GM06990 (cell line): ENCODE data around the gene TMEM134.

Source experiments
- DNase-seq: peaks from one replicate; pipeline ENCODE4 v3.0.0-alpha.2; 2011; ENCODE audit not compliant: insufficient read length; ENCODE audit errors: extremely low read depth
- H3K27me3 ChIP-seq: replicated peaks from 2 replicates; pipeline ENCODE4 v1.6.0; 2011; ENCODE audit warnings: low read length; ENCODE audit not compliant: control insufficient read depth, insufficient read depth
- H3K36me3 ChIP-seq: 2 replicates; pipeline ENCODE4 v1.5.1; 2011; ENCODE audit warnings: low read length; ENCODE audit not compliant: control insufficient read depth, insufficient read depth
- H3K4me3 ChIP-seq: replicated peaks from 2 replicates; pipeline ENCODE4 v1.5.1; 2011; ENCODE audit warnings: low read depth, mild to moderate bottlenecking, control low read depth, low read length
- CTCF ChIP-seq: IDR thresholded peaks from 2 replicates; pipeline ENCODE4 v1.5.1; 2011; ENCODE audit warnings: low read length, control low read depth, mild to moderate bottlenecking, inconsistent platforms; ENCODE audit not compliant: insufficient read depth, poor library complexity, severe bottlenecking

TMEM134 gene

DNA sequence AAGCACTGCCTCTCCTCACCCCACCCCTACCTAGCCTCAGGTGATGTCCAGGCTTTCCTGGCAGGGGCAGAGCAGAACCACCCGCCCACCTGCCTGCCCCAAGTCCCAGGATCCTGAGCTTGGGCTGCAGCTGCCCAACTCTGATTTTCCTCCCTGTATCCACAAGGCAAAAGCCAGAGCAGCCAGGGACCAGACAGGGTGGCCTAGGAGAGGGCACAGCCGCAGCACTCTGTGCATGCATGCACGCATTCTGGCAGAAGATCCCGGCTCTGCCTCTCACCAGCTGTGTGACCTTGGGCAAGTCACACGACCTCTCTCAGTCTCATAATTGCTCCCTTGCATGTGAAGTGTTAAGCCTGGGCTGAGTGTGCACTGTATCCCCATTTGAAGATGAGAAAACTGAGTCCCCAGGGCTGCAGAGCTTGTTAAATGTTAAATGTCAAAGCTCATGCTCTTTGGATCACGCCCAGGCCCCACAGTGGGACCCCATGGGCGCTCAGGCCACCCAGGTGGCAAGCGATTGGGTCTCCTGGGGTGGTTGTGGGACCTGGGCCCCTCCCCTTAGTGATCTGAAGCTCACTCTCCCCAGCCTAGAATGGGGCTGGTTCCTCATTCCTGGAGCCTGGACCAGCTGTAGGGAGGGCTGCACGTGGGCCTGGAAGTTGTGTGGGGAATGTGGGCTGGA lies 56.4 kb downstream of the TMEM134 start:
- H3K27me3 ChIP-seq = no peaks in the 10 kb centered on the region; the same call in 1 of the 2 replicates

DNA sequence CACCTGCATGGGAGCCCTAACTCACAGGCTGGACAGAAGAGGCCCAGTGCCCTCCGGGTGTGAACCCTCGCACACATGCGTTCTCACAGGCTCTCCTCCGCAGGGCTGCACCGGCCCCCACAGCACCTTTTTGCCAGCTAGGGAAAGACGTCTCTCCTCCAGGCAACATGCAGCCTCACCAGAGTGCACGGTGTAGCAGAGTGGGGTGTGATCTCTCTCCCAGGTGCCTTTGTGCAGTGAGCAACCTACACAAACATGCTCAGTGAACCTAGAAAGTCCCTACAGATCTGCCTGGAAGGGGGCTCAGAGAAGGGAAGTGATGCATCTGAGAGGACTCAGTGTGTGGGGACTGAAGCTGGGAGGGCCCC lies 57.3 kb downstream of the TMEM134 start:
- H3K27me3 ChIP-seq = no peaks in the 10 kb centered on the region; the same call in 1 of the 2 replicates

More for the DNA sequence above, 56.4 kb downstream of the TMEM134 start:
- no peak overlapping the region for H3K4me3 ChIP-seq
- DNase-seq = no peak
- TF ChIP-seq CTCF = no peak
- H3K36me3 ChIP-seq = peaks cover 7% of the 10 kb centered on the region

More for the DNA sequence above, 57.3 kb downstream of the TMEM134 start:
- Histone ChIP-seq H3K36me3 (peaks cover 10% of the 10 kb centered on the region), H3K4me3 (no peak overlapping the region)
- no peak for DNase-seq
- TF ChIP-seq CTCF = no peak
